HG03045 (cell line): Measurements from ENCODE around the gene RASSF1.
"Not testable (repeated sequence)": the region's sequence is repeated elsewhere in the genome, so short reads cannot be mapped to it uniquely, and the experiment has no call there.

Experiments
- ATAC-seq: cut with Tn5 transposase; IDR thresholded peaks from one replicate; pipeline ENCODE4 v1.9.1; 2021; ENCODE audit warnings: mild to moderate bottlenecking, moderate library complexity; ENCODE audit not compliant: unreplicated experiment

RASSF1 gene

GRCh38 chr3:50324351-50325112 is 16.1 kb downstream of the RASSF1 start:
- ATAC-seq = no peak

GRCh38 chr3:50323614-50324199 is 16.9 kb downstream of the RASSF1 start:
- ATAC-seq = no peak

GRCh38 chr3:50323092-50323600 is 17.5 kb downstream of the RASSF1 start:
- ATAC-seq = no peak

- no peak for ATAC-seq
These were observed 18.1 kb downstream of the RASSF1 start, which contains the start of gene HYAL2 for GRCh38 chr3:50322386-50323091. Gene HYAL2, minus strand, starts transcription at chr3:50322745. Its CDS starts 2,256 bp downstream, at chr3:50320489.

- ATAC-seq = no peak
These were observed 18.6 kb downstream of the RASSF1 start for GRCh38 chr3:50322115-50322385.

- peak; percentile 75 for ATAC-seq
These were observed 19.1 kb downstream of the RASSF1 start for GRCh38 chr3:50321336-50322114.

GRCh38 chr3:50320853-50321335 is 19.7 kb downstream of the RASSF1 start:
- peak; percentile 50 for ATAC-seq

- ATAC-seq = no peak
These were observed 20.6 kb downstream of the RASSF1 start for GRCh38 chr3:50319894-50320625.

GRCh38 chr3:50319181-50319893 is 21.3 kb downstream of the RASSF1 start:
- ATAC-seq = no peak

GRCh38 chr3:50318615-50319014 is 22.0 kb downstream of the RASSF1 start:
- ATAC-seq = no peak

- ATAC-seq = no peak
These were observed 22.5 kb downstream of the RASSF1 start for GRCh38 chr3:50318163-50318562.

- no peak for ATAC-seq
These were observed 23.3 kb downstream of the RASSF1 start for GRCh38 chr3:50317300-50317699.

- ATAC-seq = no peak
These were observed 23.9 kb downstream of the RASSF1 start for GRCh38 chr3:50316657-50317242.

GRCh38 chr3:50314816-50315215 is 25.8 kb downstream of the RASSF1 start:
- ATAC-seq = no peak

GRCh38 chr3:50314342-50314741 is 26.3 kb downstream of the RASSF1 start:
- no peak for ATAC-seq

GRCh38 chr3:50312041-50312440 is 28.6 kb downstream of the RASSF1 start:
- ATAC-seq = not testable (repeated sequence)

- no peak for ATAC-seq
These were observed 36.0 kb downstream of the RASSF1 start for GRCh38 chr3:50304601-50305000.

GRCh38 chr3:50303013-50303815 is 37.4 kb downstream of the RASSF1 start, which contains the start of gene HYAL1:
Gene HYAL1, minus strand, starts transcription at chr3:50303574. Its CDS starts 618 bp downstream, at chr3:50302956.
- no peak for ATAC-seq
